ENCODE measurements around the gene BDH1.

GRCh38 chr3:197524128-197524527, 31.6 kb downstream of the BDH1 start:
- no peak for TF ChIP-seq PPARA (CRISPR knock-in tag; IDR thresholded peaks at IDR 0.05; ENCODE audit: borderline replicate concordance)
- no peak for TF ChIP-seq ESRRG (CRISPR knock-in tag; IDR thresholded peaks at IDR 0.05)
- TF ChIP-seq ISL1 (CRISPR knock-in tag; IDR thresholded peaks at IDR 0.05), result no peak
- TF ChIP-seq TOX (CRISPR knock-in tag; IDR thresholded peaks at IDR 0.05; ENCODE audit: borderline replicate concordance), result no peak
- no peak for TF ChIP-seq RARB (CRISPR knock-in tag; IDR thresholded peaks at IDR 0.05)
- TF ChIP-seq CSDC2 (CRISPR knock-in tag; IDR thresholded peaks at IDR 0.05), result no peak
- no peak for TF ChIP-seq CREB5 (CRISPR knock-in tag; IDR thresholded peaks at IDR 0.05; ENCODE audit: low read depth)
- no peak for TF ChIP-seq PATZ1 (CRISPR knock-in tag; IDR thresholded peaks at IDR 0.05; ENCODE audit: borderline replicate concordance)
- TF ChIP-seq TCF4 (CRISPR knock-in tag; IDR thresholded peaks at IDR 0.05; ENCODE audit: borderline replicate concordance), result no peak
- TF ChIP-seq ARNTL (CRISPR knock-in tag; IDR thresholded peaks at IDR 0.05; ENCODE audit: borderline replicate concordance, low read depth), result no peak
